Lower leg skin (tissue), 3 donors: Measurements from ENCODE around the gene FSD2.
"Not testable (repeated sequence)": the region's sequence is repeated elsewhere in the genome, so short reads cannot be mapped to it uniquely, and the experiment has no call there.

Experiments used
- POLR2A ChIP-seq, 2 donors: fragments of 450-650 bp; IDR thresholded peaks; one replicate each; pipeline ENCODE4 v1.6.1; 2016 to 2017; ENCODE audit warnings: antibody characterized with exemption in 2 of 2, mild to moderate bottlenecking in 1 of 2, moderate library complexity in 1 of 2
- TF ChIP-seq, protein P1 (sequence below), 3 donors: fragments of 450-650 bp; IDR thresholded peaks; one replicate each; pipeline ENCODE4 v1.5.1; 2016; ENCODE audit warnings: antibody characterized with exemption in 3 of 3, mild to moderate bottlenecking in 3 of 3, moderate library complexity in 2 of 3

DNA sequence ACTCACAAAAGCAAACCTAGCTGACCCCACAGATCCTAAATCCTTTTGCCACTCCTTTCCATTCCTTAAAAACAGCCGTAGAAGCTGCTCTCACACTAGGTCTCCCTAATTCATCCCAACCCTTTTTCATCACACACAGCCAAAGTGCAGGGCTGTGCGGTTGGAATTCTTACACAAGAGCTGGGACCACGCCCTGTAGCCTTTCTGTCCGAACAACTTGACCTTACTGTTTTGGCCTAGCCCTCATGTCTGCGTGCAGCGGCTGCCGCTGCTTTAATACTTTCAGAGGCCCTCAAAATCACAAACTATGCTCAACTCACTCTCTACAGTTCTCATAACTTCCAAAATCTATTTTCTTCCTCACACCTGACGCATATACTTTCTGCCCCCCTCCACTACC is 100.0 kb downstream of the FSD2 start:
- TF ChIP-seq, protein P1, sequence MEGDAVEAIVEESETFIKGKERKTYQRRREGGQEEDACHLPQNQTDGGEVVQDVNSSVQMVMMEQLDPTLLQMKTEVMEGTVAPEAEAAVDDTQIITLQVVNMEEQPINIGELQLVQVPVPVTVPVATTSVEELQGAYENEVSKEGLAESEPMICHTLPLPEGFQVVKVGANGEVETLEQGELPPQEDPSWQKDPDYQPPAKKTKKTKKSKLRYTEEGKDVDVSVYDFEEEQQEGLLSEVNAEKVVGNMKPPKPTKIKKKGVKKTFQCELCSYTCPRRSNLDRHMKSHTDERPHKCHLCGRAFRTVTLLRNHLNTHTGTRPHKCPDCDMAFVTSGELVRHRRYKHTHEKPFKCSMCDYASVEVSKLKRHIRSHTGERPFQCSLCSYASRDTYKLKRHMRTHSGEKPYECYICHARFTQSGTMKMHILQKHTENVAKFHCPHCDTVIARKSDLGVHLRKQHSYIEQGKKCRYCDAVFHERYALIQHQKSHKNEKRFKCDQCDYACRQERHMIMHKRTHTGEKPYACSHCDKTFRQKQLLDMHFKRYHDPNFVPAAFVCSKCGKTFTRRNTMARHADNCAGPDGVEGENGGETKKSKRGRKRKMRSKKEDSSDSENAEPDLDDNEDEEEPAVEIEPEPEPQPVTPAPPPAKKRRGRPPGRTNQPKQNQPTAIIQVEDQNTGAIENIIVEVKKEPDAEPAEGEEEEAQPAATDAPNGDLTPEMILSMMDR (IDR thresholded peaks at IDR 0.05): not testable (repeated sequence)
- not testable (repeated sequence) for TF ChIP-seq POLR2A (IDR thresholded peaks at IDR 0.05)
